Subcutaneous abdominal adipose tissue (tissue), 5 donors: Measurements from ENCODE around the gene CSNK2B.

Experiments
- H3K27ac ChIP-seq: one replicate; pipeline ENCODE4 v1.7.0; 2013; ENCODE audit warnings: low read depth, mild to moderate bottlenecking, inconsistent platforms, low read length, moderate library complexity
- H3K27me3 ChIP-seq, 5 donors: one replicate each; pipeline ENCODE4 v1.7.0; 2013; ENCODE audit warnings: low read length in 5 of 5, inconsistent platforms in 1 of 5; ENCODE audit not compliant: control insufficient read depth in 5 of 5, insufficient read depth in 4 of 5
- H3K36me3 ChIP-seq, 5 donors: one replicate each; pipeline ENCODE4 v1.7.0; 2013; ENCODE audit warnings: low read length in 5 of 5; ENCODE audit not compliant: control insufficient read depth in 5 of 5, insufficient read depth in 5 of 5
- H3K4me1 ChIP-seq, 5 donors: one replicate each; pipeline ENCODE4 v1.7.0; 2013; ENCODE audit warnings: low read length in 5 of 5, mild to moderate bottlenecking in 3 of 5, moderate library complexity in 1 of 5; ENCODE audit not compliant: control insufficient read depth in 5 of 5, insufficient read depth in 5 of 5
- H3K4me3 ChIP-seq, 5 donors: one replicate each; pipeline ENCODE4 v1.7.0; 2013; ENCODE audit warnings: low read length in 5 of 5, low read depth in 1 of 5
- H3K9ac ChIP-seq, 5 donors: one replicate each; pipeline ENCODE4 v1.7.0; 2013; ENCODE audit warnings: low read length in 5 of 5, mild to moderate bottlenecking in 4 of 5, moderate library complexity in 3 of 5
- H3K9me3 ChIP-seq, 5 donors: one replicate each; pipeline ENCODE4 v1.7.0; 2013; ENCODE audit warnings: low read length in 5 of 5; ENCODE audit not compliant: control insufficient read depth in 5 of 5
- donor health status: healthy.
- donor health status: healthy.
- donor health status: healthy.
- donor health status: healthy.
- donor health status: healthy.

CSNK2B gene

DNA sequence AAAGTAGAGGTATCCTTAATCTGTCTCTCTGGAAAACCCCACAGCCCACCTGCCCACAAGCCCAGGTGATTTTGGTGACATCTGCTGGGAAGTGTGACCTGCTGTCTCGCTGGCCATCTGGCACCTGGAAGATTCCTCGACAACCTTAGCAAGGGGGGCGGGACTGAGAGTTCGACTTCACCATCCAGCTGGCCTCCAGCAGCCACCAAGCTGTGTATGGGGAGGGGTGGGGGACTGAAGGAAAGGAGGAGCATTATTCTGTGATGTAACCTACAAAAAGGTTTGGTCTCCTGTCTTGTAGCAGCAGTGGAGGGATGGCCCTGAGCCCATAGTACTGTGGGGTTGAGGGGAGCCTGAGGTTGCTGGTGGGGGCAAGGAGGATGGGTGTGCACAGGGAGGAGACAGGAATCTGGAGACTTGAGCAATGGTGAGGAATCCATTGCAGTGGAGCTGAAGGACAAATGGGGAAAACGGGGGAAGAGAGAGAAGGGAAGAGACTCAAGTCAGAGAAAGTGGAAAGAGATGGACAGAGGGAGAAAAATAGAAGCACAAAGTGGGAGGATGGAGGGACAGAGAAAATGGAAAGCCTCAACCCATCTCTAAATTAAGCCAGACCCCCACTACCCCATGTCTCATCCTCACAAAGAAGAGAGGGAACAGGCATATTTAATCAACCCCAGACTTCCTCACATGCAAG lies 44.8 kb downstream of the CSNK2B start:
- Histone ChIP-seq H3K27ac (no peak overlapping the region), H3K4me1 (peaks cover 0 to 9% (median 6%) of the 10 kb centered on the region in 5 donors), H3K9ac (no peak overlapping the region), H3K4me3 (no peak overlapping the region), H3K9me3 (no peaks in the 10 kb centered on the region), H3K27me3 (peaks cover 0 to 8% (median 4%) of the 10 kb centered on the region in 5 donors), H3K36me3 (no peaks in the 10 kb centered on the region)

DNA sequence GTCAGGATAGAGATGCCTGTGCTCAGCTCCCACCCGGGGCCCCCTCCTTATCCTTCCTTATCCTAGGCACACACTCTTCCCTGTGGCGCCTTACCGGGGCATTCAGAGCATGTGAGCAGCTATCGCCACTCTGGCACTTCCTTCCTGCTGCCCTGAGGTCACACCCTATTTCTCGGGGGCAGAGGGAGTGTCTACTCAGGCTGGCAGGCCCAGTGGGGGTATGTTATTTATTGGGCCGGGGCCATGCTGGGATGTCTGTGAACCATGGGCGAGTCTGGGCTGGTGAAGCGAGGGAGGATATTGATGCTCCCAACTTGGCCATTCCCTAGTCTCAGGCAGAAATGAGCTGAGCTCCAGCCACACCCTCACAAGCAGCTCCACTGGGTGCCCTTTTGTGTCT lies 45.4 kb downstream of the CSNK2B start:
- no peak overlapping the region for H3K27ac ChIP-seq
- no peak overlapping the region for H3K4me3 ChIP-seq
- H3K4me1 ChIP-seq = peaks cover 0 to 9% (median 6%) of the 10 kb centered on the region in 5 donors
- no peak overlapping the region for H3K9ac ChIP-seq
- H3K9me3 ChIP-seq = no peaks in the 10 kb centered on the region
- H3K36me3 ChIP-seq = no peaks in the 10 kb centered on the region
- peaks cover 0 to 8% (median 4%) of the 10 kb centered on the region in 5 donors for H3K27me3 ChIP-seq

DNA sequence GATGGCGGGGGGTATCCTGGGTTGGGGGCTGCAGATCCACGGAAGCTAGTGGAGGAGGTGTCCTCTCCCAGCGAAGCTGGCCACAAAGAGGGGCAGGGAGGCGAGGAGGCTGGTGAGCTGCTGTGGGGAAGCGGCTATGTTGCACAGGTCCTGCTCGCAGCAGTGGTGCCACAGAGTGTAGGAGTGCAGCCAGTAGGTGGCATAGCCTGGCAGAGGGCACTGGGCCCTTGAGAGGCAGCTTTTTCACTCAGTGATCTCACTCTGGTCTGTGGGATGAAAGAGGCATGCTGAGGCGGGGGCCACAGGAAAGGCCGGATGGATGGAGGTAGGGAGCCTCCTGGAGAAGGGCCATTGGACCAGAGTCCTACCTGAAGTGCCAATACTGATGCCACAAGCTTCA lies 46.4 kb downstream of the CSNK2B start:
- Histone ChIP-seq H3K27ac (no peak overlapping the region), H3K9ac (no peak overlapping the region), H3K4me3 (no peak overlapping the region)

DNA sequence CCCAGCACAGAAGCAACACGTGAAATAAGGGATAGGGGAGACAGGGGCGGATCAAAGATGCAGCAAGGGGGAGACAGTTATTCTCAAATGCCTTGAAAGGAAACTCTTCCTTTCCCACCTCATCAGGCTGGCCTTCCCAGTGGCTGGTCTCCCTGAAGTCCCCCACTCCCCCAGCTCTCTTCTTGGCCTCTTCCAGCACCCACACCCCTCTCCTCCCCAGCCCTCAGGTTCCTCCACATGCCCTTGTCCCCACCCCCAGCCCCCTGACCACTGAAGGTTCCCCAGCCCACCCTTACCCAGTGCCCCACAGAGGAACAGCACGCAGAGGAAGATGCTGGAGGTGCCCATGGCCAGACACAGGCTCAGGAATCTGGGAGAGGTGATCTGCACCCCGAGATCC lies 47.6 kb downstream of the CSNK2B start:
- H3K27ac ChIP-seq = no peak overlapping the region
- H3K9ac ChIP-seq = no peak overlapping the region
- peaks cover 0 to 9% (median 6%) of the 10 kb centered on the region in 5 donors for H3K4me1 ChIP-seq
- H3K36me3 ChIP-seq = no peaks in the 10 kb centered on the region
- no peaks in the 10 kb centered on the region for H3K9me3 ChIP-seq
- no peak overlapping the region for H3K4me3 ChIP-seq
- peaks cover 0 to 8% (median 4%) of the 10 kb centered on the region in 5 donors for H3K27me3 ChIP-seq

More for the DNA sequence above, 46.4 kb downstream of the CSNK2B start:
- Histone ChIP-seq H3K27me3 (peaks cover 0 to 8% (median 4%) of the 10 kb centered on the region in 5 donors), H3K9me3 (no peaks in the 10 kb centered on the region), H3K4me1 (peaks cover 0 to 9% (median 6%) of the 10 kb centered on the region in 5 donors), H3K36me3 (no peaks in the 10 kb centered on the region)

DNA sequence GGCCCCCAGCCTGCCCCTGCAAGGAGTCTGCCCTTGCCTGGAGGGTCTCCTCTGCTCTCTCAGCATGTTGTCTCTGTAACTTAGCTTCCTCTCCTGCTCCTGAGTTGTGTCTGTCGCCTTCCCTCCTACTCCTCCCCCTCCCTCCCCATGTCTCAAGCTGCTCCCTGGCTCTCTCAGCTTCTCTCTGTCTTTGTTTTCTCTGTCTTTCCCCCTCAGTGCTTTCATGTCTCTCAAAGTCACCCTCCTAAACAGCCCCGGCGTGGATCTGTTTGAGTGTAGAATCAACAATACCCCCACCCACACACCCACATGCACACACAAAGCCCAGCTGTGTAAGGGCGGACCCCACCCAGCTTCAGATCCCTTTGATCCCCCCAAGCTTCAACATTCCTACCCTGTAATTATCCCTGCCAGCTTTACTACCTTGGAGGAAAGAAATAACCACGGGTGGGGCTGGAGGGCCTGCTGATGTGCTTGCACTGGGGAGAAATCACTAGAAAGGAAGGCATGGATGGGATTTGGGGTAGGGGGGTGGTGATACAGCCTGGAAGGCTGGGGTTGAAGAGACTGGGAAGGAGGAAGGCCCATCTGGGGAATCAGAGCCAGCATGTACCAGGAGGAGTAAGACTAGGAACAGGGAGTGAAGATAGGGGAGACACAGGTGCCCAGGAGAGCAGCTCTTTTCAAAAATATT lies 48.3 kb downstream of the CSNK2B start:
- H3K36me3 ChIP-seq = no peaks in the 10 kb centered on the region
- no peak overlapping the region for H3K9ac ChIP-seq
- peaks cover 0 to 8% (median 4%) of the 10 kb centered on the region in 5 donors for H3K27me3 ChIP-seq
- peaks cover 0 to 9% (median 6%) of the 10 kb centered on the region in 5 donors for H3K4me1 ChIP-seq
- H3K27ac ChIP-seq = no peak overlapping the region
- no peaks in the 10 kb centered on the region for H3K9me3 ChIP-seq
- H3K4me3 ChIP-seq = no peak overlapping the region

DNA sequence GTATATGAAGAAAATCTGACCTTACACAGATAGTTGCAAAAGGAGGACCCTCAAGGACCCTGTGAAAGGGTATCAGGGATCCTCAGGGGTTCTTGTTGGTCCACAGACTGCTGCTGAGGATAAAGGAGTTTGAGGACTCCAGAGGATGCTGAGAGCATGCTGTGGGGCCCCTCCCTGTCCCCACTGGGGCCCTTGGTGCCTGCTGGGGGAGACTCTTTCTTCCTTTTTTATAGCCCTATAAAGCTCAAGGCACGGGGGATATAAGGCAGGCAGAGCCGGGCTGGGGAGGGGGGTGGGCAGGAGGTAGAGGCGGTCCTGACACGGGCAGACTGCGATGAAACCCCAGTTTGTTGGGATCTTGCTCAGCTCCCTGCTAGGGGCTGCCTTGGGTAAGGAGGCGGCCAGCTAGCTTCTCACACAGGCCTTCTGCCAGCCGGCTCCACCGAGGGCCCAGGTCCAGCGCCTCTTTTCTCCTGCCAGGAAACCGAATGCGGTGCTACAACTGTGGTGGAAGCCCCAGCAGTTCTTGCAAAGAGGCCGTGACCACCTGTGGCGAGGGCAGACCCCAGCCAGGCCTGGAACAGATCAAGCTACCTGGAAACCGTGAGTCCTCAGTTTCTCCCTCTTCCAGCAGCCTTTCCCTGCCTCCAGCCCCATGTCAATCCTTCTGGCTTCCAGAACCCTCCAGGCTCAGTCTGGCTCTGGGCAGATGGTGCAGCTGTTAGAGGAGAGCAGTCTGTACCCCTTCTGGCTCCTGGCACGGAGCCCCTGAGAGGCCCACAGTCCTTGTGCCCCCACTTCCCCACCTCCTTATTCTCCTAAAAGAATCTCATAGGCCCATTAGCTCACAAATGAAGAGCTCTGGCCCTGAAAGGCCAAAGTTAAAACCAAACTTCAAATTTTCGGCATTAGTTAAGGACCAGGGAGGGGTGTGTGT lies 49.4 kb downstream of the CSNK2B start, which contains the start of gene LY6G6D:
Gene LY6G6D (plus strand): TSS at position 327 of the 937 bp plus-strand sequence. CDS start 8 bp downstream, at position 335.
- H3K9ac ChIP-seq = no peak within 1 kb of the TSS

DNA sequence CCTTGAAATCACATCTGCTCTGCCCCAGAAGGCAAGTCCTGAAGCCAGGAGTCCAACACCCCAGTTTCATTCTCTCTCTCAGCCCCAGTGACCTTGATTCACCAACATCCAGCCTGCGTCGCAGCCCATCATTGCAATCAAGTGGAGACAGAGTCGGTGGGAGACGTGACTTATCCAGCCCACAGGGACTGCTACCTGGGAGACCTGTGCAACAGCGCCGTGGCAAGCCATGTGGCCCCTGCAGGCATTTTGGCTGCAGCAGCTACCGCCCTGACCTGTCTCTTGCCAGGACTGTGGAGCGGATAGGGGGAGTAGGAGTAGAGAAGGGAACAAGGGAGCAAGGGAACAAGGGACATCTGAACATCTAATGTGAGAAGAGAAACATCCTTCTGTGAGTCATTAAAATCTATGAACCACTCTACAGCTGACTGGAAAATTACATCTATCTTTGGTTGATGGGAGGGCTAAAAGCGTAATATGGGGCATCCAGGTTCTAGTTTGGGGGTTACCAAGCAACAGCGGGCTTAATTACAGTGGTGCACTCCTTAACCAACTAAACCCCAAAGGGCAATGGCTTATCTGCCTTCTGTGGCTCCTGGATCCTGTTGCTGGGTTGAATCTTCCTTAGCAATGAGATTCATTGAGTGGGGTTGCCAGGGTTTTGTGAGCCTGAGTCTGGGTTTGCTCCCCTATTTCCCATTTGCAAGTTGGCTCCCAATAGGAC lies 51.8 kb downstream of the CSNK2B start:
- Histone ChIP-seq H3K4me1 (no peaks in the 10 kb centered on the region), H3K4me3 (no peak overlapping the region), H3K9ac (no peak overlapping the region), H3K27ac (no peak overlapping the region), H3K36me3 (no peaks in the 10 kb centered on the region), H3K9me3 (no peaks in the 10 kb centered on the region), H3K27me3 (peaks cover 0 to 3% (median 0%) of the 10 kb centered on the region in 5 donors)

More for the DNA sequence above, 49.4 kb downstream of the CSNK2B start, which contains the start of gene LY6G6D:
- Histone ChIP-seq H3K27ac (no peak within 1 kb of the TSS), H3K4me3 (no peak within 1 kb of the TSS), H3K4me1 (peaks cover 0 to 9% (median 6%) of the 10 kb centered on the region in 5 donors), H3K36me3 (no peaks in the 10 kb centered on the region), H3K9me3 (no peaks in the 10 kb centered on the region), H3K27me3 (peaks cover 0 to 5% (median 0%) of the 10 kb centered on the region in 5 donors)

DNA sequence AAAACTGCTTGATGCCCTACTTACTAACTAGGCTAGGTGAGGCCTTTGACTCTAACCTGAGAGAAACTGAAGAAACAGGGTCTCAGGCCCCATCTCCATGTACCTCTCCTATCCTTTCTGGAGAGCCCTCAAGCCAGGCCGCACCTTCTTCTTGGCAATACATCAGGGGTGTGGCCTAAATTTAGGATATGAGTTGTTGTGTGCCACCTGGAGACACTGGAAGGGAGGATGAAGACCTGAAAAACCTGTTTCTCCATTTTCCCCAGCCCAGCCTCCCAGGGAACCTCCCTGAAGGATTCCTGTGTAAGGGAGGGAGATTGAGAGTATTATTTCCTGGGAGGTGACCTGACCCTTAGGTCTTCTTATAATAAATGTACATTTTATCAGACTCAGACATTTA lies 52.4 kb downstream of the CSNK2B start:
- Histone ChIP-seq H3K27me3 (peaks cover 0 to 3% (median 0%) of the 10 kb centered on the region in 5 donors), H3K9ac (no peak overlapping the region), H3K4me1 (no peaks in the 10 kb centered on the region), H3K36me3 (no peaks in the 10 kb centered on the region), H3K27ac (no peak overlapping the region), H3K9me3 (no peaks in the 10 kb centered on the region), H3K4me3 (no peak overlapping the region)

DNA sequence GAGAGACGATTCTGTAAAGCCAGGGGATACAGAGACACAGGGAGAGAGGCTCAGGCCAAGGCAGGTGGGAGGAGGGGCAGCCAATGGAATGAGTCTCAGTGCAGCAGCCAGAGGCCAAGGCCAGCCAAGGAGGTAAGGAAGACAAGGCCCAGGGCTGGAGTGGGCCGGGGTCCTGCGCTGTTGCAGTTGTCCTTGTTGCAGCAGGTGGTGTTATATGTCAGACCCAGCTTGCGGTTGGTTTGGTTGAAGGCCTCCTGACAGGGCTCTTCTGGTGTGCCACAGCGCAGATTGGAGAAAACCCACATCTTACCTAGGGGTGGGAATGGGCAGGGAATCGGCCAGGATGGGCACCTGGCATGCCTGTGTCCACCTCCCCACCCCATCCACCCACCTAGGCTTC lies 53.1 kb downstream of the CSNK2B start:
- no peak overlapping the region for H3K9ac ChIP-seq
- H3K9me3 ChIP-seq = no peaks in the 10 kb centered on the region
- peaks cover 0 to 1% (median 0%) of the 10 kb centered on the region in 5 donors for H3K27me3 ChIP-seq
- no peaks in the 10 kb centered on the region for H3K4me1 ChIP-seq
- H3K27ac ChIP-seq = no peak overlapping the region
- H3K36me3 ChIP-seq = peaks cover 0 to under 1% (median 0%) of the 10 kb centered on the region in 5 donors
- H3K4me3 ChIP-seq = no peak overlapping the region
